A673 (cell line): ENCODE data around the gene CTSW. TPM values are rescaled to one million over a fixed set of nuclear protein-coding genes. Genes with fewer than 3 reads are reported as not detected.
A peak's percentile ranks its signal among the peaks of the same experiment; 100 is the strongest.

Source experiments
- BruUV-seq: library from RNA; stranded (reverse); fragments of 400-500 nt; replicated peaks from 2 replicates; lab custom pipeline; 2021; lab: Mats Ljungman, UMichigan
- CTCF ChIA-PET: fragments of 300-600 bp; sonication (Branson Sonifier 250); formaldehyde crosslinking; loops from one replicate; lab custom pipeline; 2022; ENCODE audit warnings: antibody characterized with exemption; lab: Charles Lee
- POLR2A ChIA-PET: fragments of 300-600 bp; sonication (Branson Sonifier 250); formaldehyde crosslinking; loops from one replicate; lab custom pipeline; 2022; ENCODE audit warnings: antibody characterized with exemption; ENCODE audit not compliant: low non-redundant PET; lab: Charles Lee
- DNase-seq: peaks from one replicate; pipeline ENCODE4 v3.0.0-alpha.2; 2015; ENCODE audit warnings: low spot score
- H3K27ac ChIP-seq: fragments of 200-600 bp; sonication (generic); 2 replicates; pipeline ENCODE4 v1.5.1; 2016; ENCODE audit warnings: mixed run types, low read depth, mild to moderate bottlenecking, mixed read lengths, antibody characterized with exemption, low read length; ENCODE audit not compliant: poor library complexity, severe bottlenecking
- H3K27me3 ChIP-seq: fragments of 200-600 bp; sonication (generic); replicated peaks from 2 replicates; pipeline ENCODE4 v1.6.1; 2017; ENCODE audit warnings: mixed run types, low read depth, mild to moderate bottlenecking, mixed read lengths, antibody characterized with exemption, low read length; ENCODE audit not compliant: insufficient read depth, poor library complexity
- H3K36me3 ChIP-seq: fragments of 200-600 bp; sonication (generic); 2 replicates; pipeline ENCODE4 v1.6.1; 2016; ENCODE audit warnings: mixed run types, mild to moderate bottlenecking, mixed read lengths, antibody characterized with exemption, low read length; ENCODE audit not compliant: insufficient read depth, poor library complexity, severe bottlenecking
- H3K4me1 ChIP-seq: fragments of 200-600 bp; sonication (generic); 2 replicates; pipeline ENCODE4 v1.6.1; 2017; ENCODE audit warnings: mixed run types, mild to moderate bottlenecking, mixed read lengths, antibody characterized with exemption, low read length; ENCODE audit not compliant: insufficient read depth, poor library complexity, severe bottlenecking
- H3K4me3 ChIP-seq: fragments of 200-600 bp; sonication (generic); 2 replicates; pipeline ENCODE4 v1.5.1; 2016; ENCODE audit warnings: low read depth, mixed run types, mild to moderate bottlenecking, mixed read lengths, low read length; ENCODE audit not compliant: poor library complexity, severe bottlenecking
- H3K9me3 ChIP-seq: fragments of 200-600 bp; sonication (generic); 2 replicates; pipeline ENCODE4 v1.6.1; 2016; ENCODE audit warnings: mixed run types, low read depth, mild to moderate bottlenecking, mixed read lengths, antibody characterized with exemption, low read length; ENCODE audit not compliant: poor library complexity, severe bottlenecking
- CTCF ChIP-seq: fragments of 300-800, 200-600 bp; sonication (generic); conservative IDR thresholded peaks from 2 replicates; pipeline ENCODE4 v1.5.1; 2017; ENCODE audit warnings: low read depth, mild to moderate bottlenecking, antibody characterized with exemption, low read length, moderate library complexity, mixed read lengths
- EZH2 ChIP-seq: fragments of 200-600 bp; sonication (generic); IDR thresholded peaks from 2 replicates; pipeline ENCODE4 v1.6.1; 2017; ENCODE audit warnings: borderline replicate concordance, low read depth, mild to moderate bottlenecking, mixed read lengths, antibody characterized with exemption, low read length; ENCODE audit not compliant: poor library complexity, severe bottlenecking
- intact Hi-C: fragments of 100-400 bp; cut with micrococcal nuclease; formaldehyde crosslinking; loops from one replicate; pipeline ENCODE4 v1.10.0; 2022; ENCODE audit not compliant: unreplicated experiment
- total RNA-seq: library from RNA; stranded (reverse); gene quantifications from 2 replicates; pipeline ENCODE4 v1.2.3, GENCODE V29; 2021

The CTSW gene
- total RNA-seq, 1 experiment from 2014 or later: not detected

GRCh38 chr11:65919141-65919572, 39.5 kb downstream of the CTSW start, which contains the start of gene DRAP1:
Gene DRAP1, plus strand, starts transcription at chr11:65919426. Its CDS starts 76 bp downstream, at chr11:65919502.
- no TSS peak for BruUV-seq
- ChIA-PET POLR2A (no interaction called here), CTCF (no interaction called here)
- intact Hi-C loops: no loop called here
- peak; percentile 100 for DNase-seq
- no peak for TF ChIP-seq EZH2
- TF ChIP-seq CTCF: no peak
- Histone ChIP-seq H3K4me3 (peak within 1 kb of the TSS; percentile 83), H3K27me3 (no peaks in the 10 kb centered on the region), H3K9me3 (no peaks in the 10 kb centered on the region), H3K36me3 (peaks cover 12% of the 10 kb centered on the region), H3K4me1 (peaks cover 32% of the 10 kb centered on the region), H3K27ac (peak within 1 kb of the TSS; percentile 91)

GRCh38 chr11:65919573-65920371, 40.1 kb downstream of the CTSW start:
- H3K9me3 ChIP-seq: no peaks in the 10 kb centered on the region
- BruUV-seq: no TSS peak
- H3K4me3 ChIP-seq: peak overlapping the region; percentile 83
- H3K4me1 ChIP-seq: peaks cover 29% of the 10 kb centered on the region
- no peak for TF ChIP-seq EZH2
- TF ChIP-seq CTCF: no peak
- DNase-seq: no peak
- intact Hi-C loops: no loop called here
- CTCF ChIA-PET: no interaction called here
- peak overlapping the region; percentile 84 for H3K27ac ChIP-seq
- H3K36me3 ChIP-seq: peaks cover 12% of the 10 kb centered on the region
- no peaks in the 10 kb centered on the region for H3K27me3 ChIP-seq
- POLR2A ChIA-PET: no interaction called here

- no peak for DNase-seq
- BruUV-seq: no TSS peak
- no peaks in the 10 kb centered on the region for H3K27me3 ChIP-seq
- H3K36me3 ChIP-seq: peaks cover 12% of the 10 kb centered on the region
- peak overlapping the region; percentile 83 for H3K4me3 ChIP-seq
- peak overlapping the region; percentile 84 for H3K27ac ChIP-seq
- peaks cover 23% of the 10 kb centered on the region for H3K4me1 ChIP-seq
- POLR2A ChIA-PET: no interaction called here
- CTCF ChIA-PET: no interaction called here
- no peak for TF ChIP-seq EZH2
- TF ChIP-seq CTCF: no peak
- intact Hi-C loops: no loop called here
- no peaks in the 10 kb centered on the region for H3K9me3 ChIP-seq
Measured at GRCh38 chr11:65920372-65920802, 40.8 kb downstream of the CTSW start.
